NCI-H510A treated with DMSO at 0.1 percent for 48 hours (cell line): ENCODE data around the gene RER1.
A peak's percentile ranks its signal among the peaks of the same experiment; 100 is the strongest.

Experiments used
- DNase-seq: peaks from one replicate; lab custom pipeline; 2025; lab: John Stamatoyannopoulos, UW

The RER1 gene

GRCh38 chr1:2375923-2376260, 15.7 kb upstream of the RER1 start:
- DNase-seq = no peak

- DNase-seq = no peak
These were observed 15.3 kb upstream of the RER1 start for GRCh38 chr1:2376261-2376741.

- DNase-seq = no peak
These were observed 14.5 kb upstream of the RER1 start for GRCh38 chr1:2376931-2377672.

GRCh38 chr1:2377751-2378440, 13.7 kb upstream of the RER1 start:
- no peak for DNase-seq

GRCh38 chr1:2378441-2378851, 13.2 kb upstream of the RER1 start:
- no peak for DNase-seq

- no peak for DNase-seq
These were observed 12.5 kb upstream of the RER1 start for GRCh38 chr1:2378956-2379732.

GRCh38 chr1:2379733-2380404, 11.8 kb upstream of the RER1 start:
- DNase-seq = no peak

GRCh38 chr1:2380816-2381591, 10.6 kb upstream of the RER1 start:
- no peak for DNase-seq

GRCh38 chr1:2381741-2382620, 9.7 kb upstream of the RER1 start:
- no peak for DNase-seq

- peak; percentile 33 for DNase-seq
These were observed 8.8 kb upstream of the RER1 start for GRCh38 chr1:2382621-2383361.

- DNase-seq = no peak
These were observed 8.1 kb upstream of the RER1 start for GRCh38 chr1:2383576-2383975.

GRCh38 chr1:2384130-2384860, 7.3 kb upstream of the RER1 start:
- DNase-seq = no peak

GRCh38 chr1:2384941-2385481, 6.6 kb upstream of the RER1 start:
- no peak for DNase-seq

- no peak for DNase-seq
These were observed 5.9 kb upstream of the RER1 start for GRCh38 chr1:2385606-2386280.

- no peak for DNase-seq
These were observed 4.7 kb upstream of the RER1 start for GRCh38 chr1:2386636-2387611.

- DNase-seq = no peak
These were observed 3.4 kb upstream of the RER1 start for GRCh38 chr1:2388004-2388913.
